ENCODE results near the gene ZBTB6. TPM values are rescaled to one million over a fixed set of nuclear protein-coding genes. Genes with fewer than 3 reads are reported as not detected.

ZBTB6 gene
- total and polyA plus RNA-seq, 7 donors = 3.0 to 14.5 (median 7.1) TPM

DNA sequence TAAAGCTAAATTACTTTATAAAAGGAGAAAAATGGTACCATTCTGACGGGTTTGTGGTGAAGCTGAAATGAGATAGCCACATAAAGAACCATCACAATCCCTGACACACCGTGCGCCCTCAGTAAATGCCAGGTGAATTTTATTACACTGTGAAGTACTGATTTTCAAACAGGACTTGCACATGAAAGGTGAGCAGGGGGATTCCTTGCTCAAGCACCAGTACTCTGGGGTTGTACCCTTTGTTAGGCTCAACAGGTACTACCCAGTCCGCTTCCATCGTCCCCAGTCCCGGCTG, 27.3 kb upstream of the ZBTB6 start:
- Histone ChIP-seq H3K27me3 (no peaks in the 10 kb centered on the region), H3K27ac (peak overlapping the region; percentile 75 to 97 (median 92)), H3K4me3 (peak overlapping the region; percentile 6 to 86 (median 78)), H3K4me1 (peaks cover 0 to 43% (median 30%) of the 10 kb centered on the region in 4 donors), H3K9me3 (no peaks in the 10 kb centered on the region), H3K36me3 (peaks cover 0 to 24% (median 2%) of the 10 kb centered on the region in 4 donors)
- DNase-seq = no peak
- WGBS, 2 donors = 16 to 25% methylated on average over 6 of the region's 6 CpGs
- TF ChIP-seq EP300 (IDR thresholded peaks at IDR 0.05) (no peak), POLR2AphosphoS5 (IDR thresholded peaks at IDR 0.05) (no peak), POLR2A (IDR thresholded peaks at IDR 0.05) (no peak), CTCF (IDR thresholded peaks at IDR 0.05) (no peak)
- intact Hi-C loops (cut with DNase I) = loop anchor here (2.0 kb wide), 1 partner anchor 36 kb away; the partner anchor contains the start of gene RC3H2

DNA sequence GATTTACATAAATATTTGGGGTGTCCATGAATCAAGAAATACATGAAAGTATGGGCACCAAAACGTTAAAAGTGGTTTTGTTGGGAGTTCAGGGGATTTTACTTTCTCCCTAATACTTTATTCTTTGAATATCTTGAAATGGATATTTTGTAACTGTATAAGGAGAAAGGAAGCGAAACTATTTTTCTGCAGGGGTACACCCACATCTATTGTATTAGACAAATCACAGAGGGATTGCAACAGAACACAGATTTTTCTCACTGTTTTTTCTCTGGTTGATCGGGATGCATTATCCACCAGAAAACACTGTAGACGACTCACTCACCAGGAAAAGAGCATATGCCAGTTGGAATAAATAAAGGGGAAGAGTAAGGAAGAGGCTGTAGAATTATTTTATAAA, 26.5 kb upstream of the ZBTB6 start:
- no peaks in the 10 kb centered on the region for H3K27me3 ChIP-seq
- WGBS, 2 donors = 85 to 92% methylated on average over 4 of the region's 4 CpGs
- H3K9me3 ChIP-seq = no peaks in the 10 kb centered on the region
- no peak for DNase-seq
- H3K27ac ChIP-seq = no peak overlapping the region
- TF ChIP-seq EP300 (IDR thresholded peaks at IDR 0.05) = no peak
- TF ChIP-seq POLR2A (IDR thresholded peaks at IDR 0.05) = no peak
- TF ChIP-seq POLR2AphosphoS5 (IDR thresholded peaks at IDR 0.05) = no peak
- TF ChIP-seq CTCF (IDR thresholded peaks at IDR 0.05) = no peak
- peaks cover 0 to 24% (median 2%) of the 10 kb centered on the region in 4 donors for H3K36me3 ChIP-seq
- intact Hi-C loops (cut with DNase I) = no loop called here
- H3K4me3 ChIP-seq = no peak overlapping the region
- peaks cover 0 to 38% (median 22%) of the 10 kb centered on the region in 4 donors for H3K4me1 ChIP-seq

GRCh38 chr9:122936883-122937282, 23.8 kb upstream of the ZBTB6 start:
- H3K4me3 ChIP-seq = no peak overlapping the region
- H3K36me3 ChIP-seq = peaks cover 0 to 20% (median 2%) of the 10 kb centered on the region in 4 donors
- 58 to 77% methylated on average over 1 of the region's 1 CpG for WGBS, 2 donors
- TF ChIP-seq EP300 (IDR thresholded peaks at IDR 0.05) = no peak
- TF ChIP-seq CTCF (IDR thresholded peaks at IDR 0.05) = no peak
- TF ChIP-seq POLR2AphosphoS5 (IDR thresholded peaks at IDR 0.05) = no peak
- no peak for TF ChIP-seq POLR2A (IDR thresholded peaks at IDR 0.05)
- DNase-seq = no peak
- no peaks in the 10 kb centered on the region for H3K9me3 ChIP-seq
- H3K27me3 ChIP-seq = no peaks in the 10 kb centered on the region
- intact Hi-C loops (cut with DNase I) = no loop called here
- H3K27ac ChIP-seq = no peak overlapping the region
- H3K4me1 ChIP-seq = peaks cover 0 to 35% (median 24%) of the 10 kb centered on the region in 4 donors

DNA sequence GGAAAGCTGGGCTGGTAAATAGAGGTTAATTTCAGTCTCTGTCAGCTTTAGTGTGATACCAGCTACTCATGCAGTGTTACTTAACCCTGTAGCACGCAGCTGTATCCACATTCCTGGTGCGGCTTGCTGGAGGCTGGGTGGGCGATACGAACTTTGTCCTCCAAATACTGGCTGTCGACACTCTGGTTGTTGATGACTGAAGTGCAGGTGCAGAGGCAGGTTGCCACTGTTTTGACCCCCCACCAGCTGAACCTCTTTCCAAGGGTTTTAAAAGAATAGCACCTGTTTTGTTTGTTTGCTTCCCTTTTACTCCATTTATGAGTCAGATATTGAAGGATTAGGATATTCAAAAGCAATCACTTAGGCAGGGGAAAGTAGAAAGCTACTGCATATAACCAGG, 23.3 kb upstream of the ZBTB6 start:
- no peak overlapping the region for H3K4me3 ChIP-seq
- intact Hi-C loops (cut with DNase I) = no loop called here
- H3K27me3 ChIP-seq = no peaks in the 10 kb centered on the region
- no peak for DNase-seq
- 68 to 86% methylated on average over 5 of the region's 5 CpGs for WGBS, 2 donors
- TF ChIP-seq EP300 (IDR thresholded peaks at IDR 0.05) (no peak), POLR2AphosphoS5 (IDR thresholded peaks at IDR 0.05) (no peak), POLR2A (IDR thresholded peaks at IDR 0.05) (no peak), CTCF (IDR thresholded peaks at IDR 0.05) (no peak)
- H3K36me3 ChIP-seq = peaks cover 0 to 20% (median 2%) of the 10 kb centered on the region in 4 donors
- H3K27ac ChIP-seq = no peak overlapping the region
- H3K4me1 ChIP-seq = peaks cover 0 to 32% (median 20%) of the 10 kb centered on the region in 4 donors
- H3K9me3 ChIP-seq = no peaks in the 10 kb centered on the region

Data from sigmoid colon (tissue), 7 donors.